Stimulated activated CD4-positive, alpha-beta T cell treated with anti-CD3 and anti-CD28 coated beads, Interleukin-12 subunit alpha, Interleukin-12 subunit beta, amount 100 ng/mL, for 48 hours (primary cell): ENCODE results near the gene ATG7.

Experiments used
- DNase-seq, 3 donors: peaks; one replicate each; pipeline ENCODE4 v3.0.0-alpha.2; 2020; ENCODE audit warnings: low read depth in 2 of 3, low spot score in 1 of 3

The ATG7 gene

GRCh38 chr3:11350374-11350773 is 78.2 kb downstream of the ATG7 start:
- no peak for DNase-seq

GRCh38 chr3:11351451-11351850 is 79.3 kb downstream of the ATG7 start:
- DNase-seq = no peak

- no peak for DNase-seq
Observed at GRCh38 chr3:11356269-11356668, 84.1 kb downstream of the ATG7 start.

GRCh38 chr3:11362600-11362999 is 90.4 kb downstream of the ATG7 start:
- DNase-seq = no peak

DNA sequence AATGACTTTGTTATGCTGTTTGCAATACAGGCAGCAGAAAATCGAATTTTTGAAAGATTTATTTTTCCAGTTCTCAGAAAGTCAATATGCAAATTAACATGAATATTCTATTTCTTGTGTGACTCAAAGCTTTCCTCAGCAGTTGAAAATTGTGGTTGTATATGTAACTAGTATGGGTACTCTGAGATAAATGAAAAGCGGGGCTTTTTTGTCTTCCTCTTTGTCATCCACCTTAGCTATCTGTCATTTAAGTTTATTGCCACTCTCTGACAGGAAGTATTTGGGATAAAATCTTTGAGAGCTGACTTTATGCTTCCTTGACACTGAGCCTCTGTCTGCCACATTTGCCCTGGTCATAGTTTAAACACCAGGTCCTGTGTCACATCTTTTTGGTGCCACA is 91.5 kb downstream of the ATG7 start:
- no peak for DNase-seq

DNA sequence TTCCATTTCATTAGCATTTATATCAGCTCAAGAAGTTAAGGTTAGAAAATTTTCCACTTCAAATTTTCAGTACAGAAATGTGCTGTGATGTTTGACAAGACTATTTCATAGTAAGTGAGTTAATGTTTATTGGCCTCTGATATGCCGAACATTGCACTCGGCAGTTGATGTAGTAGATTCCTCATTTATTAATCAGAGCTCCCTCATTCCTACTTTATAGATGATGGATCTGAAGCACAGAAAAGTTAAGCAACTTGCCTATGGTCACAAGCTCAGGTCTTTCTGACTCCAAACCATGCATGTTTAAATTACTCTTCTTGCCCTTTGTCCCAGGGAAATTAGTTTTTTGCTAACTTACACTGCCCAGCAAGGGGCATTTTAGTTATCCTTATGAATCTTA is 92.0 kb downstream of the ATG7 start:
- DNase-seq = no peak

DNA sequence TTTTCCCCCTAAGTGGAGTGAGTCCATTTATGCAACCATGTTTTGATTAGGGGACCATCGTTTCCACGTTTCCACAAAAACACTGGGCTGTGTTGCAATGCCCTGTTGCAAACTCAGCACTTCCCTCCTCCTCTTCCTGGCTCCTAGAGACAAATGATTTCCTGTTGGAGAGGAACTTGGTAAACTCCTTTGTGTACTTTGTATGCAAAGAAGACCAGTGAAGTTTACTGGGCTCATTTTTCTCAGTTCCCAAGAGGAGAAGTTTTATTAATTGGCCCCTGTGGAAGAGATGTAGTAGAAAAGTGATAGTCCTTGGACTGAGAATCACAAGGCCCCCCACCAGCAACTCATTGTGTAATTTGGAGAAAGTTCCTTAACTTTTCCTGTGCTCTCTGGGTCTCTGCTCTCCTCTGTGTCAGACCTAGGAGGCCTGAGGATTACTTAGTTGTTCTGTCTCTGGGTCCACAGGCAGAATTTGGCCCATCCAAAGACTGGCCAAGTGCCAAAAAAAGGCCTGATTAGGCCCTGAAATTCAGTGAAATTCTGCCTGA is 95.0 kb downstream of the ATG7 start:
- DNase-seq = no peak

DNA sequence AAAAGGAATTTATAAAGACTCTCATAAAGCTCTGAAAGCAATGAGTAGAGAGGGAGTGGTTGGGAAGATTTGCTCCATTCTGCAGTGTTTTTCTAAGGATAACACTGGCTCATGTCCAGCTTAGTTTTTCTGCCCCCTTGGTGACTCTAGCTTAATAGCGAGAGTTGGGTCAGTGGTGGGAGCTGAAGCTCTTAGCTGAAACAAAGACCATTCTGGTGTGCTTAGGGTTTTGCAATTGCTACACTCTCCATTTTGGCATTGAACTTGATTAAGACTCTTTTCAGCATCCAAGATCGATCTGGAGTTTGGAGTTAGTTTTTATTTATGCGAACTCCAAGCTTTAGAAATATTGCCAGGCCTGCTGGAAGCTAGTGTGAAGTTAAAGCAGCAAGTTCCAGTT is 98.0 kb downstream of the ATG7 start:
- DNase-seq = no peak

GRCh38 chr3:11370966-11371365 is 98.8 kb downstream of the ATG7 start:
- DNase-seq = no peak

GRCh38 chr3:11371747-11372146 is 99.5 kb downstream of the ATG7 start:
- DNase-seq = no peak

GRCh38 chr3:11373235-11373634 is 101.0 kb downstream of the ATG7 start:
- no peak for DNase-seq

DNA sequence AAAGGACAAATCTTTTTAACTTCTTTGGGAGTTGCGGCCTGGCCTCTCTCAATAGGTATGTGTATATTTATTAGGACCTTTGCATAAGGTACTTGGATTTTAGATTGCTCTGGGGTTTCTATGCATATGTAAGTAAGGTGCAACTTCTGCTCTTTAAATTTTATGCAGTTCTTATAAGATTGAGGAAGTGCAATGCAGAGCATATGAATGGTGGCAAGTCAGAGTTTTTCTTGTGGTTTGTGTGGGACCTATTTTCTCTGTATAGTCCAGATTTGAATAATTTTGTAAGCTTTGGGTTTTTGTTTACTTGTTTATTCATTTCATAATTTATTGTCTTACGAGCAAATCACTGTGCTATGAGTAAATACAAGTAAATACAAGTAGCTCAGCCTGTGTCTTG is 101.5 kb downstream of the ATG7 start:
- DNase-seq = no peak

DNA sequence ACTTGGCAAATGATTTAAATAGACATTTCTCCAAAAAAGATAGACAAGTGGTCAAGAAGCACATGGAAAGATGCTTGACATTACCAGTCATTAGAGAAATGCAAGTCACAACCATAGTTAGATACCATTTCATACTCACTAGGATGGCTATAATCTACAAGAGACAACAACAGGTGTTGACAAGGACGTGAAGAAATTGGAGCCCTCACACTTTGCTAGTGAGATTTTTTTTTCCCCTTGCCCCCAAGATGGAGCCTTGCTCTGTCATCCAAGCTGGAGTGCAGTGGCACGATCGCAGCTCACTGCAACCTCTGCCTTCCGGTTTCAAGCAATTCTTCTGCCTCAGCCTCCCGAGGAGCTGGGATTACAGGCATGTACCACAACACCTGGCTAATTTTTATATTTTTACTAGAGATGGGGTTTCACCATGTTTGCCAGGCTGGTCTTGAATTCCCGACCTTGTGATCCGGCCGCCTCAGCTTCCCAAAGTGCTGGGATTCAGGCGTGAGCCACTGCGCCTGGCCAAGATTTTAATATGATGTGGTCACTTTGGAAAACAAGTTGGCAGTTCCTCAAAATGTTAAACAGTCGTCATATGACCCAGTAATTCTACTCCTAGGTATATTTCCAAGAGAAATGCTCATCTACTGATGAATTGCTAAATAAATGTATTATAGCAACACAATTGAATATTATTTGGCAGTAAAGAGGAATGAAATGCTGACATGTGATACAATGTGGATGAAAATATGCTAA is 103.3 kb downstream of the ATG7 start:
- DNase-seq = no peak

DNA sequence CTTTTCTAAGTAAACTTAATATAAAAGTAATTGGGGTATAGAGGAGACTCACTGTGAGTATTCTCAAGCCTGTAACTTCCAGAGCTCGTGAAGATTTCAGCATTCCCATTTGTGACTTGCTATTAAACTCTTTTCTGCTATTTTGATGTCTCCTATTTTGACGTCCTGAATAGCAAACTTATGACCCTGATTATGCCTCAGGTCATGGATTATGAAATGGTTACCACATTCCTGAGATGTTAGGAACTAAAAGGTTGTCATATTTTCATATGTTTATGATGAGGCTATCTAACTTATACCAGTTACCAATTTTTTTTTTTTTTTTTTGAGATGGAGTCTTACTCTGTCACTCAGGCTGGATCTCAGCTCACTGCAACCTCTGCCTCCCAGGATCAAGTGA is 105.5 kb downstream of the ATG7 start:
- DNase-seq = no peak

- DNase-seq = peak in 1 of 3 donors; percentile 12
Observed at GRCh38 chr3:11379238-11379823, 107.1 kb downstream of the ATG7 start.

- DNase-seq = no peak
Observed at GRCh38 chr3:11379824-11380701, 107.9 kb downstream of the ATG7 start.

DNA sequence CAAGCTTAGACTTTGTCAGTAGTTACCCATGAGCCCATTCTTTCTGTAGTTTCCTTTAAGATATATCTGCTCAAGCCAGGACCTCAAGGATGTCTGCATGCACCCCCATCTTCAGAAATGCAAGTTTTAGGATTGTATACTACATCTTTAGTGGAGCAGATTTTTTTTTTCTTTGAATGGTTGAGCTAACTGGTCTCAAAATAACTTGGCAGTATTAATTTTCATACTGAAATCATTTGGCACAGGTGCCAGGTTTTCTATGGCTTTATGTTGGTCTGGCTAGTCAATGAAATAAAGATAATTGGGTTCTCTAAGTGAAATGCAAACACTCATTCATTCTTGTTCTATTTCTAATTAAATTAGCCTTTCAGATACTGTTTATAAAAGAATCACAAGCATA is 108.9 kb downstream of the ATG7 start:
- no peak for DNase-seq

DNA sequence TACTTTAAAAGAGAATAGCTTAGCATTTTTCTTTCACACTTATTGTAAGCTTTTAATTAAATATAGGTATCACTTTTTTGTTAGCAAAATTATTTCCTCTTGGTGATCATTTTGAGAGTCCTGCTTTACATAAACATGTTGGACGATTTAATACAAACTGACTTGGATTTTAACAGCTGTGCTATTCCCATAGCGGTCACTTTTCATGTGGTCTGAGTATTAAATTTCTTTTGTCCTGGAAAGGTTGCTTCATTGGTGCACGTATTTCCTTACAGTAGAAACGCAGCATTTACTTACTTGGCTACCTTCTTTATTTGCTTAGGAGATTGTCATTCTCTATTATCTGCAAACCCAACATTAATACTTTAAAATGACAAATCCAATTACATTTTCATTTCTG is 109.4 kb downstream of the ATG7 start:
- no peak for DNase-seq

DNA sequence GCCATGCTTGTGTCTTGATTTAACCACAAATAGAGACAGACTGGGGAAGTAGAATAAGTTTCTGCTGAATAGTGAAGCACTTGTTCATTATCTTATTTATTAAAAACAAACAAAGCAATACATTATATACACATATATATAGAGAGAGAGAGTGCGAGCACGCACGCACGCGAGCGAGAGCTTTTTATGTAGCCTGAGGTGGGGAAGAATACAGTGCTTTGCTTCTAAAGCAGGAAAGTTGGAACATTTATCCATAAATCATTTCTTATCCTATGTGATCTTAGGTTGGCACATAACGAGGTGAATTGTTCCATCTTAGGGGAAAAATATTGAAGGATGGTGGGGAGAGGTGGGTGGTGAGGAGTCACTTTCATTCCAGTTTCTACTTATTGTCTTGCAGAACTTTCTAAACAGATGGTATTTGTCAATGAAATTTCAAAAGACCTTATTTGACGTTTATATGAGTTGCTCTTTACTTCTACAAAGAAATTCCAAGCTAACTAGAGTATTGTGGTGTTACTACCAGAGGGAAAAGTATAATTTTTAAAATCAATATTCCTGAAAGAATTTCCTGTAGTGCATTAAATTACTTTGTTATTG is 110.0 kb downstream of the ATG7 start:
- DNase-seq = no peak

DNA sequence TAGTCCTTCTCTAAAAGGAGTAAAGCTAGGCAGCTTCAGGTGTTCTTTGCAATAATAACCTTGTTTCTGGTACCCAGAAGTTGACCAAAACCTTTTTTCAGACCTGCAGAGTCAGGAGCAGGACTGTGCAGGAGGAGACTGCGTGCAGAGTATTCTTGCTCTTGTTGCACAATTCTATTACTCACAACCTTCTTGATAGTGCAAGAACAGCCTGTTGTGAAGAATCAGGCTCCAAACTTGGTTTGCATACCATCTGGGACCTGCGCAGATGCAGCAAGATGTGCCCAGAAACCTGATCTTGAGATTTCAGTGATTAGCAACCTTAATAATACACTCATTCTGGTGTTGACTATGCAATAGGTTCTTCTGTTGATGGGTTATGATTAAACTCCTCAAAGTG is 111.9 kb downstream of the ATG7 start:
- no peak for DNase-seq

DNA sequence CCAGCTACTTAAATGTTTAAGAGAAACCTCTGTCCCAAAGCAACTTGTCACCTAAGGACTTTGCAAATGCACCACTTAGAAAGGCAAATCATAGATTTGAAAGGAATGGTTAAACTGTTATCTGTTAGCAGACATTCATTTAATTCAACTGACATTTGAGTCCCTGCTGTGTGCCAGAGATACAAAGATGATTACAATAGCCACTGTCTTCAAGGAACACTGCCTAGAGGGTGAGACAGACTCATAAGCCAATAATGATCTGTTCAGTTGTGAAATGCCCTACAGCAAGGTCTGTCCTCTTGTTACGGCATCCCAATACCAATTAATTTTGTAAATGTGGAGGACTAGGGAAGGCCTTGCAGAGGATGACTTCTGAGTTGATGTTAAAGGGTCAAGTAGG is 113.1 kb downstream of the ATG7 start:
- no peak for DNase-seq
